ENCODE data around the gene KLHL17.

- TF ChIP-seq CTCF (IDR thresholded peaks at IDR 0.05; ENCODE audit: low read depth, low read length, missing input control) (no peak), GABPA (IDR thresholded peaks at IDR 0.05 in 1 of 2, conservative IDR thresholded peaks at IDR 0.05 in 1 of 2) (no peak), JUND (IDR thresholded peaks at IDR 0.05) (no peak), FOXA2 (IDR thresholded peaks at IDR 0.05) (no peak), MAX (IDR thresholded peaks at IDR 0.05) (no peak), RAD21 (IDR thresholded peaks at IDR 0.05) (no peak), YY1 (IDR thresholded peaks at IDR 0.05) (no peak), REST (IDR thresholded peaks at IDR 0.05) (no peak), FOXA1 (IDR thresholded peaks at IDR 0.05) (no peak), TAF1 (conservative IDR thresholded peaks at IDR 0.05) (no peak), EGR1 (IDR thresholded peaks at IDR 0.05; ENCODE audit: low read depth in 2 of 2) (no peak), ATF3 (IDR thresholded peaks at IDR 0.05) (no peak), ZBTB33 (IDR thresholded peaks at IDR 0.05) (no peak), HNF4A (conservative IDR thresholded peaks at IDR 0.05) (no peak)
Measured at GRCh38 chr1:931380-932172, 28.8 kb upstream of the KLHL17 start.
